Measurements from ENCODE around the gene RAD9A.

Gene RAD9A

GRCh38 chr11:67442504-67443404, 51.0 kb downstream of the RAD9A start:
- DNase-seq: no peak

GRCh38 chr11:67445515-67445914, 53.7 kb downstream of the RAD9A start:
- no peak for DNase-seq
